GM18502 (cell line): ENCODE measurements around the gene CDH22.

Experiments
- ATAC-seq: cut with Tn5 transposase; IDR thresholded peaks from one replicate; pipeline ENCODE4 v1.9.1; 2021; ENCODE audit warnings: mild to moderate bottlenecking; ENCODE audit not compliant: unreplicated experiment, poor library complexity

CDH22 gene

DNA sequence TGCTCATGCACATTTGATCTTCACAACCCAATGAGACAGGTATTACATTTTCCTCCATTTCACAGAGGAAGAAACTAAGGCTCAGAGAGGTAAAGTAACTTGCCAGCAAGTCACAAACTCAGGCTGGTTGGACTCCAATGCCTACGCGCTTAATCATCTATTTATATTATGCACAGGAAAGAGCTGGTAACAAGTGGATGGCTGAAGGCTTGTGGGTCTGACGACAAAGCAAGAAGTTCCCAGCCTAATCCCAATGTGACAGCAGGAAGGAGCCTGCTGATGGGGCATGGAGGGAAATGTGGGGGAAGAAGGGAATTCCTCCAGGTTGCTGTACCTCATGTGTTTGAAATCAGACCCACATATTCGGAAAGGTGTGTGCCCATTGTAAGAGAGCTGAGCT, 3.9 kb downstream of the CDH22 start:
- ATAC-seq = no peak

DNA sequence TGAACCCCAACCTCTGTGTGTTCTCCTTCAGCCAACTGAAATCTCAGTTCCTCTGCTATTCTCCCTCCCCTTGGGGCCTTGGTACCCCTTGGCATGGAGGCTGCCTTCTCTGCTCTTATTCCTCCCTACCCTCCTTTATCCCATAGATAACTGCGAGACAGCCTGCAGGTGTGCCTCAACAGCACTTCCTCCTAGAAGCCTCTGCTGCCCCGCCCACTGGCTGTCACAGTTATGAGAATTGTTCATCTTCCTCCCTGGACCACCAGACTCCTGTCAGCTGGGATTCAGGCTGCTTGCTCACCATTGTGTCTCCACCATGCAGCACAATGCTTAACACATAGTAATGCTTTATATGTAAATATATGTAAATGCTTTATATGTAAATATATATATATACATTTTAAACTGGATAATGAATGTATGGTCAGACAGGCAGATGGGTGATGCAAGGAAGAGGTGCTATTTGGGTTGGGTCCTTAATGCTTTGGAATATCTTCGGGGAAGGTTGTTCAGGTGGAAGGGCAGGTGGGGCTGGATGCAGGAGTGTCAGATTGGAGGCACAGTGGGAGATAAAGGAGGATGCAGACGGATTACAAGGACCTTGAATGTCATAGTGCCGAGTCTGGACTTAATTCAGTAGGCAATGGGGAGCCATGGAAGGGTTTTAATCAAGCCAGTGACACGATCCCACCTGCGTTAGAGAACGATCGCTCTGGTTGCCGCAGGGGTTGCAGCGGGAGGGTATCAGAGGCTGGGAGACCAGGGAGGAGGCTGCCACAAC, 4.9 kb downstream of the CDH22 start:
- no peak for ATAC-seq

DNA sequence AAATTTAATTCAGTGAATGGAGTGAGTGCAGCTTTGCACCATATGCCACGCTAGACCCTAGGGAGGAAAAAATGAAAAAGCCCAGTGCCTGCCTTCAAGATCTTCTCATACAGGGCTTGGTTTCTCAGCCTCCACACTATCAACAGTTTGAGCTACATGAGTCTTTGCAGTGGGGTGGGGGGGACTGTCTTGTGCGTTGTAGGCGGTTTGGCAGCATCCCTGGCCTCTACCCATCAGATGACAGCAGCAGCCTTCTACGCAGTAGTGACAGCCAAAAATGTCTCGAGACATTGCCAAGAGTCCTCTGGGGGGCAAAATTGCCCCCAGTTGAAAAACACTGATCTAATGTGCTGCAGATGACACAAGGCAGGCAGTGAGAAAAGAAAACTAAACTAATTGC, 6.2 kb downstream of the CDH22 start:
- no peak for ATAC-seq

DNA sequence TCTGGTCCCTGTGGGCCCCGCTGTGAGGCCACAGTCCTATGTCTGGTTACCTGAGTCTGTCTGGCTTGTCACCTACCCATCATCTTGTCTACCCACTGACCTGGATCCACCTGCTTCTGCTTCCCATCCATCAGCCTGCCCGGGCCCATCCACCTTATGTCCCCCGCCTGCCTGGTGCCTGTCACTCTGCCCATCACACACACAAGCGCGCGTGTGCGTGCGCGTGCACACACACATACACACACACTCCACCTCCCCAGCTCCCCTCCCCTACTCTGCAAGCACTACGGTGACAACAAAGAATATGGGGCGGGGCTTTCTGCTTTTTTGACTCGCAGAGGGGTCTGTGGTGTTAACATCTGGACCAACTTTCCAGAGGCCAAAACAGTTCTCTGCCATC, 8.0 kb downstream of the CDH22 start:
- no peak for ATAC-seq

DNA sequence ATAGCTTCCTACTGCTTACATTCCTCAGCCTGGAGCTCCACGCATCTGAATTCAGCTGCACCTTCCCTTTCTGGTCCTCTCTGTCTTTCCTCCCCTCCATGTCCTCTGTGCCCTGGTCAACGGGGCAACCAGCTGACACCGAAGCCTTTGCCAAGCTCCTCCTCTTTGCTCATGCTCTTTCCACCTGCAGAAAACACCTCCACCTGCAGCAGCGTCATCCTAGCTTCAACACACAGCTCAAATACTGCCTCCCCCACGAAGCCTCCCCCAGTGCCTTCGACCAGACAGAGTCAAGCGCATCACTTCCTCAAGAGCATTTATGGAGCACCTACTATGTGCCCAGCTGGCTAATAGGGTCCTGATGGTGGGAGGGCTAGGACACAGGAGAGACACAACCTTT, 9.2 kb downstream of the CDH22 start:
- ATAC-seq = no peak

DNA sequence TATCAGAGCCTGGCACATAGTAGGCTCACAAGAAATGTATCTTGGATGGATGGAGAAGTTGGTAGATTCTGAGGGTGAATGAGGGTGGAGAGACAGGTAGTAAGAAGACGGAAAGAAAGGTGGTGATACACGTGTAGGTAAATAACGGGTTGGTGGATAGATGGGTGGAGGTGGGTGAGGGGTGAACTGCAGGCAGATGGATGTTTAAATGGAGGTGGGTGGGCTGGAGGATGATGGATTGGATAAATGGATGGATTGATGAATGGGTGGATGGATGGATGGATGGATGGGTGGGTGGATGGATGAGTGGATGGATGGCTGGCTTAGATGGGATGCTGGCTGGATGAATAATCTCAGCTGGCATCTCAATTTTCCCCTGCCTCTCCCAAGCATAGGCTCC, 9.9 kb downstream of the CDH22 start:
- no peak for ATAC-seq

DNA sequence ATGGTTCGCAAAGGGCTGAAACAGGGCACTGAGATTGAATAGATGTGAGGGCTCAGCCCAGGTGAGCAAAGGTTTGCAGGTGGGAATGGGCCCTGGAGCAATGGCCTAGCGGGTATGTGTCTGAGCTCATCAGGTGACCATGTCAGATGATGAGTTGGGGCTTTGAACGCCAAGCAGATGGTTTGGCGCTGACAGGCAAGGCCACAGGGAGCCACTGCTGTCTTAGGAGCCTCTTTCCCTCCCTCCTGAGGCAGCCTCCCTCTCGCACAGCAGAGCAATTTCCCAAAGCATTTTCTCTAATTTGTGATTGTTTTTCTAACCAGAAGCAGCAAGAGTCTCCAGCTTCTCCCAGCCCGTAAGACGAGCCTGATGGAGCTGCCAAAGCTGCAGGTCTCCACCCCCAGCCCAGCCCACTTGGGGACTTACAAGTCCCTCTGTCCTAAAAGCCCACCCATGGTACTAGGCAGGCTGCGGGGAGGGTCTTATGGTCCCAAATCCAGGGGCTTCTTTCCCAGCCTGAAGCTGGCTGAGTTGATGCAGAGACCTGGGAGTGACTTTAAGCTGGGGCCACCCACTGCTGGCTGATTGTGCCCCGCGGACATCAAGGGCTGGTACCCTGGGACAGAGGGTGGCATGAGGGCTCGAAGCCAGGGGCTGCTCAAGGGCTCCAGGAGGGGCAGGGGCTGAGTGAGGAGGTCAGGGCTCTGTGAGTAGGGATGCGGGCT, 11.6 kb downstream of the CDH22 start:
- no peak for ATAC-seq

DNA sequence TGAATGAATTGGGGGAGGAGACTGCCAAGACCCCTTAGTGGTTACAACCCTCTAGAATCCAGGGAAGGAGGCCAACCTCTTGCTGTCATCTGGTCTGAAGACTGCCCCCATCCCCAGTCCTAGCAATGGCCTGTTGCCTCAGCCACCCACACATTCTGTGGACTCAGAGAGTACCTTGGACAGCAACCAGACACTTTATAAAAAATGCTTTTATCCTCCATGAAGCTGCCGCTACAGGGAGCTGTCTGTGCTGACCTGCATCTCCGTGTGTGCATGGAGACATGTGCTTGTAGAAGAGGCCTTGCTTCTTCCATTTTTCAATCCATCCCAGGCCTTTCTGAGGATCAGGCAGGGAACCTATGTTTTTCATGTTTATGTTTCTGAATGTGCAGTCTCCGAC, 15.2 kb downstream of the CDH22 start:
- ATAC-seq = no peak

DNA sequence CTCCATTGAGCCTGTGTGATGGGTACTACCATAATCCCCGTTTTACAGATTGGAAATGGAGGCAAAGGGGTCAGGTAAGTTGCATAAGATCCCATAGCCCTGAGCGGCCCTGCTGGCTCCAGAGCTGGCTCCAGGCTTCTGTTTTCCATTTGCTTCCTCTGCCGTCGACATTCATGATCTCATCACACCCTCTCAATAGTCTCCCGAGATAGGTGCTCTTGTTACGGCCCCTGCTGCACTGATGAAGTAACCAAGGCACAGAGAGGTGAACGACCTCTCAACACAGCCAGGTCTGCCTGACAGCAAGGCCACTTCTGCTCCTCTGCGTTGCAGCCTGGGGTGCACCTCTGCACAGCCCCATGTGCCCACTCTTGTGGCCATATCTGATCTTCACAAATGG, 16.9 kb downstream of the CDH22 start:
- no peak for ATAC-seq

DNA sequence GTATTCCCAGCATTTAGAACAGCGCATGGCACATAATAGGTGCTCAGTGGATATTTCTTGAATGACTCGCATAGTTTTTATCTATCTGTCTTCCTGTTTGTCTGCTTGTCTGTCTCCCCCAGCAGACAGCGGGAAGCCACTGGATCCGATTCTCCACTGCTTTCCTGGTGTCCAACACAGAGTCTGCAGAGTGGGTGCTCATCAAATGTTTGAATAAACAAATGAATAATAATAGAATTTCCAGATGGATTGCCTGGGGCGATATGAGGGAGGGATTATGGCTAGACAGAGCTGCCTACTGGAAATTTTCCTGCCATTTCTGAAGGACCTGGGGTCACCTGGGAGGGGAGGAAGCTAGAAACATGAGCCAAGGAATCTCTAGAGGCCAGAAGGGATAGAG, 18.9 kb downstream of the CDH22 start:
- ATAC-seq = no peak

DNA sequence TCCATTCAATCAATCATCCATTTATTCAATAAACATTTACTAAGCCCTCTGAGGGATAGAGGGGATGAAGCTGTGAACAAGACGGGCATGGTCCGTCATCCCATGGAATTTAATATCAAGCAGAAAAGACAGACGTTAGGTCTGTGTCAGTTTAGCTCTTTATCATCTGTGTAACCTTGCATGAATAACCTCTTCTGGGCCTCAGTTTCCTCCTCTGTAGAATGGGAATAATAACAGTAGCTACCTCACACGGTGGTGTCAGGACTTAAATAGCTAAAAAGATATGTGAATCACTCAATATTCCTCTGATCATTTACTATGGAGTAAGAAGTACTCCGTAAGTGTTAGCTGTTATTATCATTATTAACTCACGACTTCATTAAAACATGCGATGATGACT, 21.3 kb downstream of the CDH22 start:
- ATAC-seq = no peak

DNA sequence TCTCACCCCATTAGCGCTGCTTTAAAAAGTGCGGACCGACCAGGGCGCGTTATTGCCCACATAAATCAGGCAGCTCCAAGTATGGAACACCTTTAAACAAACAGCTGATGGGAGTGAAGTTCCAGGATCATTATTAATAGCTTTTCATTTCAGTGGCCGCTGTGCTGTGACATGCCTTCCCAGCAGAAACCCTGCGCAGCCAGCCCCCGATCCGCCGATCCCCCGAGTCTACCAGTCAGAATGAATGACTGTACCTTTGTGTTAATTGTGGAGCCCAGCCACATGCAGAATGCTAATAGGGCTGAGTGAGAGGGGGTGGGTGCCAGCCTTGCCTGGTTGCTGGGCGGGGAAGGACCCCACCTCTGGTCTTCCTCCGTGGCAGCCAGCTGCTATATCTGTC, 21.9 kb downstream of the CDH22 start:
- no peak for ATAC-seq

DNA sequence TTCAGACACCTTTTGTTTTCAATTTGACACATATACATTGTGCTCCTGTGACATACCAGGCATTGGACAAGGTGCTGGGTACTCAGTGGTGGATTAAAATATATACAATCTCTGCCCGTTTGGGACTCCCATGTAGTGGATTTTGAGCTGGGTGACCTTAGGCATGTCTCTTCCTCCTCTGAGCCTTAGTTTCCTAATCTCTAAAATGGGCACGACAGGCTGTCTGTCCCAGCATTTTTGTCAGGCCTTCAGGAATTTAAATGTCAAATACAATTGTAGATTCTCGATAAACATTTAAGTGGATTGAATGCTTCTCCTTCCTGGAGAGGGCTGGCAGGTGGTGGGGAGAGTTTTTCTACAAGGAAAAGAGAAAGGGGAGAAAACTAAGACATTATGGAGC, 22.6 kb downstream of the CDH22 start:
- ATAC-seq = no peak

DNA sequence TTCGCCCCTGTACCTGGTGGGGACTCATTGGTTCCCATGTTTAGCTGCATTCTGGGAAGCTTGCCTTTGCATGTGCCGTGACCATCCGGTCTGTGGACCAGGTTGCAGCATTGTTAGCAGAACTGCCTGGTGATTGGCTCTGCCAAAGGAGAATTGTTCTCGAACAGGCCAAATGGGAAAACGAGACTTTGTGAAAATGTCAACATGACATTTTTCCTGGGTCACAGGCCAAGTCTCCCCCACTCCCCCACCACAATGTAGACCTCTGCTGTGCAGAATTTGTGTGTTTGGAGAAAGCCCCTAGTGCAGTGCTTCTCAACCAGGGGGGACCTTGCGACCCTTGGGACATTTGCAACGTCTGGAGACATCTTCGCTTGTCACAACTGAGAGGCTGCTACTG, 23.2 kb downstream of the CDH22 start:
- no peak for ATAC-seq

DNA sequence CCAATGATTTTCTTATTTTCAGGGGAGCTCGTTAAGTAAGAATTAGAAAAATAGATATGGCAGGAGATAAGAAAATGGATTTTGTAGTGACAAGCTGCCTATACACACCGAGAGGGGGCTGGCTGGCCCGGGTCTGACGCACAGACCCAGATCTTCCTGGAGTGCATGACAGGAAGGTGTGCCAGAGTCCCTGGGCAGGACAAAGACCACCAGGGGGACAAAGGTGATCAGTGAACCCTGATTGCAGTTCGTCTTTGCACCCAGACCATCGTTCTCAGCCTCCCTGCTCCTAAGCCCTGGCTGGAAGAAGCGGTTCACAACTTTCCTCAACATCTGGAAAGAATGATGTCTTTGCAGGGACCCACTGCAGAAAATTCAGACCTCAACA, 24.3 kb downstream of the CDH22 start:
- no peak for ATAC-seq

DNA sequence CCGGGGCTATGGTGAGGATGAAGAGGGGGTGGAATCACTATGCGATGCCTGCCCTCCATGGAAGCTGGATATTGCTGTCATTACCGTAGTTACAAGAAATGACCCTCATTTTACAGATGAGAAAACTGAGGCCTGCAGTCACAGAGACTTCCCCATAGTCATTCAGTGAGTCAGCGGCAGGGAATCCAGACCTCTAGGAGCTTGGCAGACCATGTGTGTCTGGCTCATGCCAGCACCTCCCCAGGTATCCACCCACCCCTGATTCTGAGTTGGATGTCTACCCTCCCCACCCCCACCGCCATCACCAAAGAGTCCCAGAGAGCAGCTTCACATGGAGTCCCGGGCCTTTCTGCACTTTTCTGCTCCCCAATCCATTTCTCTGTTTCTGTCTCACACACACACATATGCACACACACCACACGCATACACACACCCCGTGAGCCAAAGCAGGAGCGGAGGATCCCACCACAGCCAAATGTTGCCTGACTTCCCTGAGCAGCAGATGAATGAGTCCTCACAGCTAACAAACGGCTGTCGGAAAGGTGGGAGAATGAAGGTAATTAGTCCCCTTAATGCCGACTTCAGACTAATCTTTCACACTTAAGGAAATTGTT, 24.8 kb downstream of the CDH22 start:
- ATAC-seq = no peak

DNA sequence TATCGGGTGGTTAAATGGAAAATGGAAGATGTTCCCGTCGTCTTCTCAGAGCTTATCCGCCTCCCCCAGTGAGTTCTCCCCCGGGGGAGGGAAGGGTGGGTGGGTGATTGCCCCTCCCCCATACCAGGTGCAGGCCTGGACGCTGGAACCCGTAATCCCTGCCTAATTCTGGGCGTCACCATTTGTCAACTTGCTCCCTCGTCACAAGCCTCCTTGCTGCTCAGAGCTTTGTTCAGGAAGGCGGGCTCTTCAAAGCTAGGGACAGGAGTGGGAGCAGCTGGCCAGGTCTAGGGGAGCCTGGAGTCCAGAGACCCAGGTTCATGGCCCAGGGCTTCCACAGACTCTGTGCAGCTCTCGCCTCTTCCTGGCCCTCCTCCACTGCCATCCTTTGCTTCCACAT, 25.6 kb downstream of the CDH22 start:
- ATAC-seq = no peak

DNA sequence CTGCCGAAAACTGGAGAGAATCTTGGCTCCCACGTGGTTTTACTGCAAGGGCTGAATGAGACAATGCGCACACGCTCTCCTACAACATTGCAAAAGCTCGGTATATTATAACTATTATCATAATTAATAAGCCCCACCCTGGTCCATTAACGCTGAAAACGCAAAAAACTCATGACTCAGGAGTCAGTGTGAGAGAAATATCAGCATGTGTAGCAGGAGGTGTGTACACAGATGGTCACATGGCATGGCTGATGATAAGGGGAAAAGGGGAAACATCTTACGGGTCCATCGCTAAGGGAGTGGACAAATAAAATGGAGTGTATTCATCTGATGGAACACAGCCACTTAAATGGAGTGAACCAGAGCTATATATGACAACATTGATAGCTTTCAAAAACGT, 29.2 kb downstream of the CDH22 start:
- no peak for ATAC-seq

DNA sequence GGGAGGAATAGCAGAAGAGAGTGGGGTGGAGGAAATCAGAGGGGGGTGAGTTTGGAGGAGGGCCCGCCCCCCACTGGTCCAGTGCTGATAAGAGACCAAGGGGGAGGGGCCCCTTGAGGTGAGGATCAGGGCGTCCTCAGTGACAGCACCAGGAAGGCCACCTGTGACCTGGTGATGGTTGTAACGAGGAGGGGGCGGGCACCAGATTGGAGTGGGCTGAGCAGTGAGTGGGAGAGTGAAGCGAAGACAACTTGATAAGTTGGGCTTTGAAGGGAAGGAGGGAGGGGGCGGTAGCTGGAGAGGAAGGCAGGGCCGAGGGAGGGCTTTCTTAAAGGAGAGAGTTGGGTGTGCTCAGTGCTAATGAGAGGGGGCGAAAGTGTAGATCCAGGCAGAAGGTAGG, 30.7 kb downstream of the CDH22 start:
- ATAC-seq = no peak

DNA sequence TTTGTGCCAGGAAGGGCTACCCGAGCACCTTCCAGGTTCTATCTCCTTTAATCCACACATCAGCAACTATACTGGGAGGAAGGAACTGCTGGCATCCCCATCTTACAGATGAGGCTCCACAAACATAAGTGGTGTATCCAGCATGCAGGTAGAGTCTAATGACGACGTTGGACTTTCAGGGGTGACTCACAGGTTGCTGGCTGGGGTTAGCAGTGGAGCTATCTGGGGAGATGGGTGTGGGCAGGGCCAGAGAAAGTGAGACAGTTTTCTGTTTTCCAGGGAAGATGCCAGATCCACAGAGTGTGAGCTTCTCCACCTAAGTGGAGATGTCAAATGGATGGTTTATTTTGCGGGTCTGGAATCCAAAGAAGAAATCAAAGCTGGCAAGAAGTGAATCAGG, 31.8 kb downstream of the CDH22 start:
- ATAC-seq = no peak

DNA sequence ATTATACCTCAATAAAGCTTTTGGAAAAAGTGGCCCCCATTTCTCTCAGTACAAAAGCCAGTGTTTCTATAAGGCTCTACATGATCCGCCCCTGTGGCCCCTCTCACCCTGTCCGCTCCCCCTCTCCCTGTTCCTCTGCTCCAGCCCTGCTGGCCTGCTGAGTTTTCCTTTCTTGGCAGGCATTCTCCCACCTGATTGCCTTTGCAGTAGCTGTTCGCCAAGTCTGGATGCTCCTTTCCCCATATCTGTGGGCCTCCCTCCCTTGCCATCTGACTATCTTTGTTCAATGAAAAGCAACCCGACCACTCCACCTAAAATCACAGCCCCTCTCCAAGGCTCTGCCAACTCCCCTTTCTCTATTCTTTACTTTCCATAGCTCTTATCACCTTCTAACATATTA, 33.2 kb downstream of the CDH22 start:
- no peak for ATAC-seq

DNA sequence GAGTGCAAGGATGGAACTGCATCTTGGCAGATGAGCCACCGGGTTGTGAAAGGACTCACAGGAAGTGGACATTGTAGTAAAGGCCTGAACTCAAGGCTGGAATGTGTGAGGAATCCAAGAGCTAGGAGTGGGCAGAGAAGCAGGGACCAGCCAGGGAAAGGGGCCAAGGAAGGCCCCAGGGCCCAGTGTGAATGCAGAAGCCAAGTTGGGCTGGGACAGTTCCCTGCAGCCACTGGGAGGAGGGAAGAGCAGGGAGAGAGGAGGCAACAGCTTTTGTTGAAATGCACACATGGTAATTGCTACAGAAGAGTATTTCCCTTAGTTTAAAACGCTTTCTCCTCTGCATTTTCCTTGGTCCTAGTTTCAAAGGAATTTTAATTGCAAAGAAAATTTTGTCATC, 34.6 kb downstream of the CDH22 start:
- no peak for ATAC-seq
